BJ (cell line): ENCODE measurements around the gene NTNG1. TPM values are rescaled to one million over a fixed set of nuclear protein-coding genes. Genes with fewer than 3 reads are reported as not detected.

Experiments used
- CTCF ChIA-PET: fragments of 350-600 bp; formaldehyde crosslinking; extraction: SDS; loops from one replicate; lab custom pipeline; 2021; ENCODE audit warnings: antibody characterized with exemption, inconsistent platforms; lab: Yijun Ruan, JAX
- POLR2A ChIA-PET: fragments of 300-600 bp; sonication (Branson Sonifier 250); formaldehyde crosslinking; extraction: SDS; loops from one replicate; lab custom pipeline; 2021; ENCODE audit warnings: antibody characterized with exemption; lab: Charles Lee
- DNase-seq: peaks from one replicate; pipeline ENCODE4 v3.0.0-alpha.2; 2011; ENCODE audit warnings: low read depth
- H3K27me3 ChIP-seq: 2 replicates; pipeline ENCODE4 v1.6.0; 2011; ENCODE audit warnings: low read length; ENCODE audit not compliant: control insufficient read depth, insufficient read depth
- H3K36me3 ChIP-seq: 2 replicates; pipeline ENCODE4 v1.5.1; 2011; ENCODE audit warnings: low read length; ENCODE audit not compliant: control insufficient read depth, insufficient read depth
- H3K4me3 ChIP-seq: 2 replicates; pipeline ENCODE4 v1.5.1; 2011; ENCODE audit warnings: low read depth, mild to moderate bottlenecking, control low read depth, low read length
- CTCF ChIP-seq: IDR thresholded peaks from 2 replicates; pipeline ENCODE4 v1.5.1; 2011; ENCODE audit warnings: low read depth, mild to moderate bottlenecking, control low read depth, inconsistent platforms, low read length, moderate library complexity; ENCODE audit not compliant: insufficient read depth
- polyA plus RNA-seq: library from polyadenylated mRNA; depleted of rRNA; stranded (reverse); fragments of >200 nt; gene quantifications from 2 replicates; pipeline ENCODE4 v1.2.3, GENCODE V29; 2011

The NTNG1 gene
- polyA plus RNA-seq, 1 experiment: 3.3 TPM

- H3K27me3 ChIP-seq: no peaks in the 10 kb centered on the region
- ChIA-PET POLR2A (no interaction called here), CTCF (no interaction called here)
- no peak for TF ChIP-seq CTCF
- H3K36me3 ChIP-seq: no peaks in the 10 kb centered on the region
- no peak for DNase-seq
- H3K4me3 ChIP-seq: no peak overlapping the region
These were observed 345.5 kb downstream of the NTNG1 start for GRCh38 chr1:107486349-107486748.

GRCh38 chr1:107487506-107487905 lies 346.7 kb downstream of the NTNG1 start:
- Histone ChIP-seq H3K36me3 (no peaks in the 10 kb centered on the region), H3K4me3 (no peak overlapping the region), H3K27me3 (no peaks in the 10 kb centered on the region)
- TF ChIP-seq CTCF: no peak
- ChIA-PET CTCF (no interaction called here), POLR2A (no interaction called here)
- no peak for DNase-seq

GRCh38 chr1:107491582-107491981 lies 350.7 kb downstream of the NTNG1 start:
- Histone ChIP-seq H3K27me3 (no peaks in the 10 kb centered on the region), H3K36me3 (no peaks in the 10 kb centered on the region), H3K4me3 (no peak overlapping the region)
- ChIA-PET CTCF (no interaction called here), POLR2A (no interaction called here)
- no peak for TF ChIP-seq CTCF
- no peak for DNase-seq

- Histone ChIP-seq H3K27me3 (no peaks in the 10 kb centered on the region), H3K36me3 (no peaks in the 10 kb centered on the region), H3K4me3 (no peak overlapping the region)
- ChIA-PET POLR2A (no interaction called here), CTCF (no interaction called here)
- no peak for DNase-seq
- TF ChIP-seq CTCF: no peak
These were observed 352.4 kb downstream of the NTNG1 start for GRCh38 chr1:107493111-107493716.

DNA sequence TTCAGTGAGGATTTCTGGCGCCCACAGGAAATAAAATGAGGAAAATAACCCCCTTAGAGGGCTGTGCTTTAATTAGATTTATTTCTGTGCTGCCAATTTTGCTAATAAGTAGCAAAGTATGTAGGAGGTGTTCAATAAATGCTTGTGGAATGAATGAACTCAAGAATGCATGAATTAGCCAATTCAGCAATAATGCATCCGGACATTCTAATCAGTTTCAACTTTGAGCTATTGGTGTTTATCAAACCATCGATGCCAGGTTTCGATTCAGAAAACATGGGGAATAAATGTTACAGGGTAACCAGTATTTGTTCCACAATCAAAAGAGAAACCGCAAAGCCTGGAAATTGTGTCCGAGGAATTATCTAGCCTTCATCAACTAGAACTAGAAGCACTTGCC lies 353.2 kb downstream of the NTNG1 start:
- Histone ChIP-seq H3K4me3 (no peak overlapping the region), H3K27me3 (no peaks in the 10 kb centered on the region), H3K36me3 (no peaks in the 10 kb centered on the region)
- TF ChIP-seq CTCF: no peak
- CTCF ChIA-PET: no interaction called here
- POLR2A ChIA-PET: no interaction called here
- no peak for DNase-seq
